NCI-H2107 (cell line): ENCODE measurements around the gene ATRN.
"Not testable (repeated sequence)": the region's sequence is repeated elsewhere in the genome, so short reads cannot be mapped to it uniquely, and the experiment has no call there.

ENCODE experiments used
- DNase-seq: peaks from one replicate; lab custom pipeline; 2025; lab: John Stamatoyannopoulos, UW

ATRN gene

GRCh38 chr20:3470627-3471396 is at the start of gene ATRN:
Gene ATRN (plus strand): TSS chr20:3471018. CDS start chr20:3471108, 90 bp downstream.
- peak; percentile 16 for DNase-seq

- no peak for DNase-seq
Observed at GRCh38 chr20:3421985-3422384, 48.8 kb upstream of the ATRN start.

- no peak for DNase-seq
Observed at GRCh38 chr20:3423126-3423525, 47.7 kb upstream of the ATRN start.

- not testable (repeated sequence) for DNase-seq
Observed at GRCh38 chr20:3426766-3427165, 44.1 kb upstream of the ATRN start.

- no peak for DNase-seq
Observed at GRCh38 chr20:3430376-3431069, 40.3 kb upstream of the ATRN start.

GRCh38 chr20:3431109-3431508 is 39.7 kb upstream of the ATRN start:
- DNase-seq = no peak

- no peak for DNase-seq
Observed at GRCh38 chr20:3432844-3433243, 38.0 kb upstream of the ATRN start.

- no peak for DNase-seq
Observed at GRCh38 chr20:3433744-3434143, 37.1 kb upstream of the ATRN start.

- DNase-seq = no peak
Observed at GRCh38 chr20:3434232-3434631, 36.6 kb upstream of the ATRN start.

- DNase-seq = no peak
Observed at GRCh38 chr20:3436864-3437574, 33.8 kb upstream of the ATRN start.

- DNase-seq = no peak
Observed at GRCh38 chr20:3446779-3447178, 24.0 kb upstream of the ATRN start.

GRCh38 chr20:3447321-3447720 is 23.5 kb upstream of the ATRN start:
- DNase-seq = no peak

- no peak for DNase-seq
Observed at GRCh38 chr20:3449319-3449718, 21.5 kb upstream of the ATRN start.

GRCh38 chr20:3452136-3452535 is 18.7 kb upstream of the ATRN start:
- no peak for DNase-seq

- no peak for DNase-seq
Observed at GRCh38 chr20:3452690-3453089, 18.1 kb upstream of the ATRN start.

- DNase-seq = no peak
Observed at GRCh38 chr20:3454831-3455230, 16.0 kb upstream of the ATRN start.

- no peak for DNase-seq
Observed at GRCh38 chr20:3456648-3457047, 14.2 kb upstream of the ATRN start.

GRCh38 chr20:3459881-3460307 is 10.9 kb upstream of the ATRN start:
- no peak for DNase-seq

- DNase-seq = no peak
Observed at GRCh38 chr20:3461211-3461771, 9.5 kb upstream of the ATRN start.

GRCh38 chr20:3461911-3462677 is 8.7 kb upstream of the ATRN start:
- DNase-seq = no peak

- DNase-seq = no peak
Observed at GRCh38 chr20:3464166-3464565, 6.7 kb upstream of the ATRN start.

- no peak for DNase-seq
Observed at GRCh38 chr20:3465301-3465700, 5.5 kb upstream of the ATRN start.
